A673 (cell line): ENCODE data around the gene SPINK7. TPM values are rescaled to one million over a fixed set of nuclear protein-coding genes. Genes with fewer than 3 reads are reported as not detected.
"Not testable (repeated sequence)": the region's sequence is repeated elsewhere in the genome, so short reads cannot be mapped to it uniquely, and the experiment has no call there.

Experiments
- BruUV-seq: library from RNA; stranded (reverse); fragments of 400-500 nt; replicated peaks from 2 replicates; lab custom pipeline; 2021; lab: Mats Ljungman, UMichigan
- CTCF ChIA-PET: fragments of 300-600 bp; sonication (Branson Sonifier 250); formaldehyde crosslinking; loops from one replicate; lab custom pipeline; 2022; ENCODE audit warnings: antibody characterized with exemption; lab: Charles Lee
- POLR2A ChIA-PET: fragments of 300-600 bp; sonication (Branson Sonifier 250); formaldehyde crosslinking; loops from one replicate; lab custom pipeline; 2022; ENCODE audit warnings: antibody characterized with exemption; ENCODE audit not compliant: low non-redundant PET; lab: Charles Lee
- DNase-seq: peaks from one replicate; pipeline ENCODE4 v3.0.0-alpha.2; 2015; ENCODE audit warnings: low spot score
- H3K27ac ChIP-seq: fragments of 200-600 bp; sonication (generic); 2 replicates; pipeline ENCODE4 v1.5.1; 2016; ENCODE audit warnings: mixed run types, low read depth, mild to moderate bottlenecking, mixed read lengths, antibody characterized with exemption, low read length; ENCODE audit not compliant: poor library complexity, severe bottlenecking
- H3K27me3 ChIP-seq: fragments of 200-600 bp; sonication (generic); replicated peaks from 2 replicates; pipeline ENCODE4 v1.6.1; 2017; ENCODE audit warnings: mixed run types, low read depth, mild to moderate bottlenecking, mixed read lengths, antibody characterized with exemption, low read length; ENCODE audit not compliant: insufficient read depth, poor library complexity
- H3K36me3 ChIP-seq: fragments of 200-600 bp; sonication (generic); 2 replicates; pipeline ENCODE4 v1.6.1; 2016; ENCODE audit warnings: mixed run types, mild to moderate bottlenecking, mixed read lengths, antibody characterized with exemption, low read length; ENCODE audit not compliant: insufficient read depth, poor library complexity, severe bottlenecking
- H3K4me1 ChIP-seq: fragments of 200-600 bp; sonication (generic); 2 replicates; pipeline ENCODE4 v1.6.1; 2017; ENCODE audit warnings: mixed run types, mild to moderate bottlenecking, mixed read lengths, antibody characterized with exemption, low read length; ENCODE audit not compliant: insufficient read depth, poor library complexity, severe bottlenecking
- H3K4me3 ChIP-seq: fragments of 200-600 bp; sonication (generic); 2 replicates; pipeline ENCODE4 v1.5.1; 2016; ENCODE audit warnings: low read depth, mixed run types, mild to moderate bottlenecking, mixed read lengths, low read length; ENCODE audit not compliant: poor library complexity, severe bottlenecking
- H3K9me3 ChIP-seq: fragments of 200-600 bp; sonication (generic); 2 replicates; pipeline ENCODE4 v1.6.1; 2016; ENCODE audit warnings: mixed run types, low read depth, mild to moderate bottlenecking, mixed read lengths, antibody characterized with exemption, low read length; ENCODE audit not compliant: poor library complexity, severe bottlenecking
- CTCF ChIP-seq: fragments of 300-800, 200-600 bp; sonication (generic); conservative IDR thresholded peaks from 2 replicates; pipeline ENCODE4 v1.5.1; 2017; ENCODE audit warnings: low read depth, mild to moderate bottlenecking, antibody characterized with exemption, low read length, moderate library complexity, mixed read lengths
- EZH2 ChIP-seq: fragments of 200-600 bp; sonication (generic); IDR thresholded peaks from 2 replicates; pipeline ENCODE4 v1.6.1; 2017; ENCODE audit warnings: borderline replicate concordance, low read depth, mild to moderate bottlenecking, mixed read lengths, antibody characterized with exemption, low read length; ENCODE audit not compliant: poor library complexity, severe bottlenecking
- intact Hi-C: fragments of 100-400 bp; cut with micrococcal nuclease; formaldehyde crosslinking; loops from one replicate; pipeline ENCODE4 v1.10.0; 2022; ENCODE audit not compliant: unreplicated experiment
- total RNA-seq: library from RNA; stranded (reverse); gene quantifications from 2 replicates; pipeline ENCODE4 v1.2.3, GENCODE V29; 2021

The SPINK7 gene
- total RNA-seq, 1 experiment from 2014 or later, result not detected

GRCh38 chr5:148311484-148311883, 739 bp upstream of the SPINK7 start:
- POLR2A ChIA-PET, result no interaction called here
- CTCF ChIA-PET, result no interaction called here

GRCh38 chr5:148314187-148314586, 2.0 kb downstream of the SPINK7 start:
- Histone ChIP-seq H3K4me3 (no peak overlapping the region), H3K36me3 (no peaks in the 10 kb centered on the region), H3K27me3 (no peaks in the 10 kb centered on the region), H3K27ac (no peak overlapping the region), H3K9me3 (no peaks in the 10 kb centered on the region), H3K4me1 (no peaks in the 10 kb centered on the region)
- no peak for DNase-seq
- CTCF ChIA-PET, result no interaction called here
- POLR2A ChIA-PET, result no interaction called here
- TF ChIP-seq CTCF, result no peak
- TF ChIP-seq EZH2, result no peak
- BruUV-seq, result no TSS peak
- intact Hi-C loops, result no loop called here

More at GRCh38 chr5:148311484-148311883, 739 bp upstream of the SPINK7 start:
- H3K4me3 ChIP-seq, result no peak overlapping the region
- intact Hi-C loops, result no loop called here
- H3K9me3 ChIP-seq, result no peaks in the 10 kb centered on the region
- TF ChIP-seq EZH2 (no peak), CTCF (no peak)
- peaks cover 4% of the 10 kb centered on the region for H3K27me3 ChIP-seq
- H3K4me1 ChIP-seq, result no peaks in the 10 kb centered on the region
- DNase-seq, result no peak
- H3K36me3 ChIP-seq, result no peaks in the 10 kb centered on the region
- BruUV-seq, result no TSS peak
- no peak overlapping the region for H3K27ac ChIP-seq

- intact Hi-C loops, result no loop called here
- DNase-seq, result no peak
- POLR2A ChIA-PET, result no interaction called here
- Histone ChIP-seq H3K9me3 (no peaks in the 10 kb centered on the region), H3K27ac (no peak overlapping the region), H3K4me1 (no peaks in the 10 kb centered on the region), H3K36me3 (no peaks in the 10 kb centered on the region), H3K27me3 (no peaks in the 10 kb centered on the region), H3K4me3 (no peak overlapping the region)
- no peak for TF ChIP-seq CTCF
- no peak for TF ChIP-seq EZH2
- CTCF ChIA-PET, result no interaction called here
- no TSS peak for BruUV-seq
These were observed 2.5 kb downstream of the SPINK7 start for GRCh38 chr5:148314731-148315130.

- H3K9me3 ChIP-seq, H3K27ac ChIP-seq, BruUV-seq, H3K27me3 ChIP-seq, DNase-seq, POLR2A ChIA-PET, H3K4me3 ChIP-seq, H3K36me3 ChIP-seq, H3K4me1 ChIP-seq, intact Hi-C loops, CTCF ChIA-PET: not testable (repeated sequence)
These were observed 8.1 kb downstream of the SPINK7 start for GRCh38 chr5:148320011-148320963.
